Measurements from ENCODE around the gene CCBE1.

Gene CCBE1

GRCh38 chr18:59478591-59478990 lies 218.6 kb downstream of the CCBE1 start:
- DNase-seq: no peak

DNA sequence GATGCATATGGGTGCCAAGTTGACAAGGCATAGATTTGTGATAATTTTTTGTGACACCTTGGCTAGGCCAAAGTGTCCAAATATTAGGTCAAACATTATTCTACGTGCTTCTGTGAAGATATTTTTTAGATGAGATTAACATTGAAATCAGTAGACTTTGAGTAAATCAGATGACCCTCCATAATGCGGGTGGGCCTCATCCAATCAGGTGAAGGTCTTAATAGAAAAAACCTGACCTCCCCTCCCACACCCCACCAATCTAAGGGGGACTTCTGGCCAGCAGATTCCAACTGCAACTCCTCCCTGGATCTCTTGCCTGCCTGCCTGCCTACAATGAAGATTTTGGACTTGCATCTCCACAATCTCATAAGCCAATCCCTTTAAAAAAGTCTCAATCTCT lies 219.4 kb downstream of the CCBE1 start:
- no peak for DNase-seq

GRCh38 chr18:59470561-59471121 lies 226.6 kb downstream of the CCBE1 start:
- DNase-seq: no peak

GRCh38 chr18:59469463-59470180 lies 227.6 kb downstream of the CCBE1 start:
- DNase-seq: no peak

DNA sequence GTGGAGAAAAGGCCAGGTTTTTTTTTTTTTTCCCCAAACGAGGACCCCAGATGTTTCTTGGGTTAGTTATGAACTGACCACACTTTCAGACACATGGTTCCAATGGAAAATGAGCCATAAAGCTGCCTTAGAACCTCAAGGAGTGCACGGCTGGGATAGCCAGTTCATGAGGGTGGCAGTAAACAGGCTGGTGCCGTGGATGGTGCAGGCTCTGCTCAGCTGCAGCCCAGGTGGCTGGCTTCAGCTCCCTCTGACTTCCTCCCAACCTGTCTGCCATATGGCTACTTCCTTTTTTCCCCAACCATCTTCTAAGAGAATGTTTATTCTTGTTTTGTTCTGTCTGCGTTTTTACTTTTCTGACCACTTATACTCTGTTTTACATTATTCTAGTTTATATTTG lies 228.4 kb downstream of the CCBE1 start:
- no peak for DNase-seq

- no peak for DNase-seq
These were observed 229.7 kb downstream of the CCBE1 start for GRCh38 chr18:59467497-59467896.

- DNase-seq: no peak
These were observed 230.2 kb downstream of the CCBE1 start for GRCh38 chr18:59466980-59467379.

GRCh38 chr18:59464486-59464885 lies 232.7 kb downstream of the CCBE1 start:
- DNase-seq: no peak

DNA sequence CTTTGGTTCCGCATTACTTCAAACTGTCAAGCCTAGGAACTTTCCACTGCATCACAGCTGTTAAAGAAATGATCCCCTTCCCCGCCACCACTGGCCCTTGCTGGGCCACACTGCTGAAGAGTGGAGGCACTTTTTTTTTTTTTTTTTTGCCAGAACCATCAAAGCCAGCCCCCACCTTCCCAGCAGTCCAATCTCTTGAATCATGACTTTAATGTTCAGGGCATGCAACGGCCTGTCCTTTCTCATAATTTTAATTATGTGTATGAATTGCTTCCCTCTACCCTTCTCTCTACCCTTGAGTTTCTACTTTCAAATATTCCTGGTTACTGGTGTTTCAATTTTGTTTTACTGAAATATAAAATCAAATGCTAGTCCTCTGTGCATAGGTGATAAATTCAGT lies 236.1 kb downstream of the CCBE1 start:
- DNase-seq: no peak

- DNase-seq: no peak
These were observed 237.2 kb downstream of the CCBE1 start for GRCh38 chr18:59460072-59460420.

DNA sequence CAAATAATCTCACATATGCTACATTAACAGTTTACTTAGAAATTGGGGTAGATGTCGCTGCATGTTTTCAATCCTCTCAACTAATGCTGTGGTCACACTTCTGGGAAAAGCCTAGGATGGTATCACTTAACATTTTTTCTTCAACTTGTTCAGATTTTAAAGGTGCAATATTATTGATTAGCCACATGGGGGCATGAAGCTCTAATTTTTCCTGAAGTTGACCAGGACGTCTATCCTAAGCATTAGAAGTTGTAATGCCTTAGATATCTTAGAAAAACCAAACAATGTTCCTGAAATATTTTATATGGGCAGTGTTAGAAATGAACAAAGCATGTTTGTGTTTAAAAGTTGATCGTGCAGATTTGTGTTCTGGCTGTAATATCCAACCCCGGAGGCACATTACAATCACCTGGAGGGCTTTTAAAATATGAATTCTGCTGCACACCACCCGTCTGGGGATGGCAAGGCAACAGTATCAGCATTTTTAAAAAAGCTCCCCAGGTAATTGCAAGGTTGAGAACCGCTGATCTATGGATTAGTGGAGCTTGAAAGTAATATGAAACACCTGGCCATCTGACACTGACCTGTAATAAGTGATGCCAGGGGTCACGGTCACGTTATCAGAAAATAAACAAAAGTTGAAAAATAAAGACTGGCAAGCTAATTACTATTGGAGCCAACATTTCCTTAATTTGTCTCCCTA lies 237.7 kb downstream of the CCBE1 start:
- DNase-seq: no peak

DNA sequence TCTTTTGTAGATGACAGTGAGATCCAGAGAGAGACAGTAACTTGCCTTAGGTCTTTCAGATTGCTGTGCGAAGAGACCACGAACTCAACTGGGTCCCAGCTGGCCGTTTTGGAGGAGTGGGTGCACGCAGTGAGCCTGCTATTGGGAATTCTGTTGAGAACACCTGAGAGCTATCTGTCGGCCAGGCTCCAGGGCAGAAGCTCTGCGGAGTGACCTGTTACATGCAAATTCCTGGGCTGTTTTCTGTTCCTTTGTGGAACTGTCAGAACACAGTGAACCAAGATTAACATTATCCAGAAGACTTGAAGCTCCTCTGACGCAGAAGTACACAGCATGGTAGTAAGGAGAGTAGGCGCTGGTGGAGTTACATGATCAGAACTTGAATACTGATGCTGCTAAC lies 238.6 kb downstream of the CCBE1 start:
- DNase-seq: no peak

- DNase-seq: no peak
These were observed 240.6 kb downstream of the CCBE1 start for GRCh38 chr18:59456657-59457056.

DNA sequence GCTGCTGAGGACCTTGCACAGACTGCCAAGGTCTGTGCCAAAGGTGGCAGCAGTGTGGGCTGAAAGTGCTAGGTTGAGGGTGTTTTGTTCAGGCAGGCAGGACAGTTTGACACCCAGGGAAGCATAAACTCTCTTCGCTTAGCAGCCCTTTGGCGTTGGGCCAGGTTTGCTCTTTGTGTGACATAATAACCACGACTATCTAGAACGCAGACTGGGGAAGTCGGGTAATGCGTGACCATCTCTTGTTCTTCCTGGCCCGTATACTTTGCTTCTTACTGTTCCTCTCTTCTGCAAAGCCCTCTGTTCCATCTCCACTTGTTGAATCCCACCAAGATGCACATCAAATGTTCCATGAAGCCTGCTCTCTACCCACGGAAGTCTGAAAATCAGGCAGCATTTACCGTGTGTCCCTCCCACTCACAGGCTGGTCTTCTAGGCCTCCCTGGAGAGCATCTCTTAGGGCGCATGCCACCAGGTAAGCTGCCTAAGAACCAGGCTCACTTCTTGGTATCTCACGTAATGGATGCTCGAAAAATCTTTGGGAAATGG lies 241.4 kb downstream of the CCBE1 start:
- no peak for DNase-seq

GRCh38 chr18:59454909-59455727 lies 242.1 kb downstream of the CCBE1 start:
- no peak for DNase-seq

DNA sequence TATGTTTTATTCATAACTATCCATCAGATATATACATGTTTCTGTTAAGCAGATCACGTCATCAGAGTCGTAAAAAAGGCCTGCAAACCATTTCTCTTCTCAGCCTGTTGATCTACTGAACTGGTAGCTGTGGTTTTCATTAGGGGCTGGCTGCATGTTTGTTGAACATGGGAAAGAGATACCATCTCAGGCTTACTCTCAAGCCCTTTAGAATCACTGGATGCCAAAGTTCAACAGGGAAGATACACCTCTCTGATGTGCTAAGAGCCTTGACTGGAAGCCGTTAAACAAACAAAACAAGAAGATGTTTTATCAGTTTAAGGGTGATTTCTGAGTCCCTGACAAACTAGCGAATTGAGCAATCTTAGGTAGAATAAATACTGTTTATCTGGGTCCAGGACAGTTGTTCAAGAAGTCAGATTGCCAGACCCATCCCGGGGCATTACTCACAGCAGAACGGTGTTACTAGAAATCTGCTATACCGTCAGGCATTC lies 243.7 kb downstream of the CCBE1 start:
- DNase-seq: no peak

DNA sequence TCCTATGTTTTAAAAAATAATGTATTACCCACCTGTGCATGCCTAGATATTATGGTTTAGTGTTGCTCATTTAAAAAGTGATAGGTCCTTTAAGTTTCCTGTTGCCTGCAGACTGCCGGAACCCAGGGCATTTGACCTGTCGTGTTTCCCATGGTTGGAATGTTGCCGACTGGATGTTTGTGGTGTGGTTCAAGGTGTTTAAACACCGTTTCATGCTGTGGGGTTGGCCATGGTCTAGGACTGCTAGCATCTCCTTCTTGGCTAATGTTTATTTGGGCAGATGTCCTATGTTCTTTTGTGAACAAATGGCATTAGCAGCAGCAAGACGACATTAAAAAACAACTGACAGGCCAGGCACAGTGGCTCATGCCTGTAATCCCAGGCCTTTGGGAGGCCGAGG lies 245.3 kb downstream of the CCBE1 start:
- no peak for DNase-seq

GRCh38 chr18:59451073-59451472 lies 246.2 kb downstream of the CCBE1 start:
- no peak for DNase-seq

DNA sequence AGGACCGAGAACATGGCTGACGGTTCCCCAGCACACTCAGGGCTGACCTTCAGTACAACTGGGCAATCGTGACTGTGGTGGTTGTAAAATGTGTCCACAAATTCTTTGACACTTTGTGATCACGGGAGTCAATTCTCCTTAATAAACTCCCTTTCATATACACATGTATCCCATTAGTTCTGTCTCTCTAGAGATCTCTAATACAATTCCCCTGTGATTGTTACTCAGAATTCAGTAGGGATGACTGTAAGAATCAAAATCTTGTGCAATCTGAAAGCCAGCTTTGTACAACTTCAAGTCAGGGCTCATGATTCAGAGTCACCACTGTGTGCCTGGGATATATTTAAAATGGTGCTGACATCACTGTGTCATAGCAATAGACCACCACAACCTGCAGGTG lies 248.7 kb downstream of the CCBE1 start:
- DNase-seq: no peak

GRCh38 chr18:59446012-59446411 lies 251.2 kb downstream of the CCBE1 start:
- DNase-seq: no peak

DNA sequence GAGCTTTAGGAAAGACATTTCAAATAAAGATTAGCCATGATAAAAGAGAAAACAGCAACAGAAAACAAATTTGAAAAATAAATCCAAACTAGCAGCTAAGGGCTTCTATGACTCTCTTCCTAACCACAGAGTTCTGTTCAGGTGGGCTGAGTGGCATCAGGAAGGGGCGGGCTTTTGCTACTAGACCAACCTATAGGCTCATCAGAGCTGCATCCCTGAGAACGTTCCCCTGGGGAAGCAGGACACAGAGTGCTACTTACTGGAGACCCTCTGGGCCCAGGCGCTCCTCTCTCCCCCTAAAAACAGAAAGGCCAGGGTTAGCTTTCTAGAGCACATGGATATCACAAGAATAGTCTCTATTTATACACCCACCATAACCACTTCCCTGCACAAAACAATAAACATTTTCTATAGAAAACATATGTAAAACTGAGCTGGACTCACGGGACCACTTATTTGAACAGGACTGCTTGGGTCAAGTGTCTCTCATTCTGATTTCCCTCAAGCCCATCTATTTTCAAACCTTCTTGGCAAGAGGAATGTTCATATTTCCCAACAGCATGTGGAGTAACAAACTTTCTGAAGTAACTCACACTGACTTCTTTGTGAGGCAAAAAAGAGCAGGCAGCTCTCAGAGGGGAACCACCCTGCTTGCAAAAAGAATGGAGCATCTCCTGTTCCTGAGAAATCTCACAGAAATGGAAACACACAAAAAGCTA lies 259.2 kb downstream of the CCBE1 start:
- DNase-seq: no peak

DNA sequence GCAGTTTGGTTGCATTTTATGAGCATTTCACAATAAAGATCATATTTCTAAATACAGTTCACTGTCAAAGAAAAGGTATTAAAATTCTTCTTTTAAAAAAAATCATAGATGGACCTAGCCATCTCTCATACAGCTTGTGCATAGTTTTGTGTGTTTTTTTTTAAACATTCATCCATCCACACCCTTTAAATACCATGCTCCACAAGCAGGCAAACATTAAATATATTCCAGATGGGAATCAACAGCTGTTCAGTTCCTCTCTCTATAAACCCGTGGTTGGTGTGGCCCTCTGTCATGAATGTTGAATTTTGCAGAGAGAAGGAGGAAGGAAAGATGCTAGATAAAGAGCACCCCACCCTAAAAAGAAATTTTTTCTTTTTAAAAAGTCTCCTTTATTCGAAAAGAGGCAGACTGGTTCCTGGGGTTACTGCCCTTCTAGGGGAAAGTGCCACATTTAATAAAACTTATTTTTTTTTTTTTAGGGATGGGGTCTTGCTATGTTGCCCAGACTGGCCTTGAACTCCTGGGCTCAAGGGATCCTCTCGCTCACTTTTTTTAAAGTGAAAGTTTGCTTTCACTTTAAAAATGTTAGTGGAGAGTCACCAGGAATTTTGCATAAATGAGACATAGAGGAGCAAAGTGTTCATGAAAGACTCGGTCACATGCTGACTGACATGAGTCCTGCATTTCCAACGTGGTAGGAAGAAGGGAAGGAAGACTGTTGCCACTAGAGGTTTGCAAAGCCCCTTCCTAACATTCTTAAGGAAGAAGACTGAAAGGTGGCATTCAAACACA lies 264.2 kb downstream of the CCBE1 start:
- DNase-seq: no peak

All from activated CD8-positive, alpha-beta memory T cell treated with anti-CD3 and anti-CD28 coated beads for 24 hours (primary cell).